Mucosa of stomach (tissue), 1 donor: ENCODE measurements around the gene DDX25.

ENCODE experiments used
- H3K27me3 ChIP-seq: one replicate; pipeline ENCODE4 v1.7.0; 2013; ENCODE audit warnings: mild to moderate bottlenecking, low read length; ENCODE audit not compliant: control insufficient read depth, insufficient read depth
- H3K36me3 ChIP-seq: one replicate; pipeline ENCODE4 v1.7.0; 2013; ENCODE audit warnings: low read length; ENCODE audit not compliant: control insufficient read depth, insufficient read depth
- H3K4me1 ChIP-seq: one replicate; pipeline ENCODE4 v1.7.0; 2013; ENCODE audit warnings: mild to moderate bottlenecking, low read length; ENCODE audit not compliant: control insufficient read depth, insufficient read depth
- H3K4me3 ChIP-seq: one replicate; pipeline ENCODE4 v1.7.0; 2013; ENCODE audit warnings: low read length
- H3K9ac ChIP-seq: one replicate; pipeline ENCODE4 v1.7.0; 2013; ENCODE audit warnings: mild to moderate bottlenecking, low read length, moderate library complexity
- H3K9me3 ChIP-seq: one replicate; pipeline ENCODE4 v1.7.0; 2013; ENCODE audit warnings: mild to moderate bottlenecking, low read length, moderate library complexity; ENCODE audit not compliant: control insufficient read depth
- donor health status: Pancreatic carcinoma.

Gene DDX25

GRCh38 chr11:125930076-125930450 is 25.8 kb downstream of the DDX25 start:
- no peaks in the 10 kb centered on the region for H3K36me3 ChIP-seq
- no peak overlapping the region for H3K9ac ChIP-seq
- no peak overlapping the region for H3K4me3 ChIP-seq
- peaks cover 24% of the 10 kb centered on the region for H3K27me3 ChIP-seq
- H3K4me1 ChIP-seq: no peaks in the 10 kb centered on the region
- H3K9me3 ChIP-seq: no peaks in the 10 kb centered on the region

- Histone ChIP-seq H3K9ac (no peak overlapping the region), H3K36me3 (no peaks in the 10 kb centered on the region), H3K9me3 (no peaks in the 10 kb centered on the region), H3K27me3 (peaks cover 19% of the 10 kb centered on the region), H3K4me3 (no peak overlapping the region), H3K4me1 (no peaks in the 10 kb centered on the region)
Observed at GRCh38 chr11:125931116-125931515, 26.8 kb downstream of the DDX25 start.

GRCh38 chr11:125931668-125932067 is 27.4 kb downstream of the DDX25 start:
- no peaks in the 10 kb centered on the region for H3K36me3 ChIP-seq
- H3K4me1 ChIP-seq: no peaks in the 10 kb centered on the region
- peaks cover 14% of the 10 kb centered on the region for H3K27me3 ChIP-seq
- no peak overlapping the region for H3K4me3 ChIP-seq
- no peaks in the 10 kb centered on the region for H3K9me3 ChIP-seq
- H3K9ac ChIP-seq: no peak overlapping the region

- Histone ChIP-seq H3K9me3 (no peaks in the 10 kb centered on the region), H3K9ac (no peak overlapping the region), H3K27me3 (peaks cover 12% of the 10 kb centered on the region), H3K4me1 (no peaks in the 10 kb centered on the region), H3K36me3 (no peaks in the 10 kb centered on the region), H3K4me3 (no peak overlapping the region)
Observed at GRCh38 chr11:125932301-125932700, 28.0 kb downstream of the DDX25 start.

- Histone ChIP-seq H3K27me3 (peaks cover 12% of the 10 kb centered on the region), H3K4me3 (no peak overlapping the region), H3K9ac (no peak overlapping the region), H3K9me3 (no peaks in the 10 kb centered on the region), H3K4me1 (no peaks in the 10 kb centered on the region), H3K36me3 (no peaks in the 10 kb centered on the region)
Observed at GRCh38 chr11:125933030-125933813, 28.9 kb downstream of the DDX25 start.

GRCh38 chr11:125934473-125934872 is 30.2 kb downstream of the DDX25 start:
- H3K36me3 ChIP-seq: no peaks in the 10 kb centered on the region
- H3K27me3 ChIP-seq: peaks cover 12% of the 10 kb centered on the region
- H3K4me1 ChIP-seq: no peaks in the 10 kb centered on the region

GRCh38 chr11:125935056-125935455 is 30.7 kb downstream of the DDX25 start:
- Histone ChIP-seq H3K9me3 (no peaks in the 10 kb centered on the region), H3K4me1 (no peaks in the 10 kb centered on the region), H3K36me3 (no peaks in the 10 kb centered on the region), H3K9ac (no peak overlapping the region), H3K27me3 (peaks cover 7% of the 10 kb centered on the region), H3K4me3 (no peak overlapping the region)

More at GRCh38 chr11:125934473-125934872, 30.2 kb downstream of the DDX25 start:
- Histone ChIP-seq H3K9ac (no peak overlapping the region), H3K4me3 (no peak overlapping the region), H3K9me3 (no peaks in the 10 kb centered on the region)

GRCh38 chr11:125935618-125936199 is 31.4 kb downstream of the DDX25 start:
- Histone ChIP-seq H3K9ac (no peak overlapping the region), H3K4me3 (no peak overlapping the region), H3K36me3 (no peaks in the 10 kb centered on the region), H3K9me3 (no peaks in the 10 kb centered on the region), H3K27me3 (peaks cover 4% of the 10 kb centered on the region), H3K4me1 (no peaks in the 10 kb centered on the region)

GRCh38 chr11:125938418-125938817 is 34.1 kb downstream of the DDX25 start:
- Histone ChIP-seq H3K27me3 (peaks cover 3% of the 10 kb centered on the region), H3K9ac (no peak overlapping the region), H3K36me3 (no peaks in the 10 kb centered on the region), H3K4me3 (no peak overlapping the region), H3K4me1 (peaks cover 7% of the 10 kb centered on the region), H3K9me3 (no peaks in the 10 kb centered on the region)

- H3K4me1 ChIP-seq: peaks cover 7% of the 10 kb centered on the region
Observed at GRCh38 chr11:125939081-125939521, 34.8 kb downstream of the DDX25 start.

GRCh38 chr11:125940145-125940544 is 35.8 kb downstream of the DDX25 start:
- Histone ChIP-seq H3K4me1 (peaks cover 7% of the 10 kb centered on the region), H3K27me3 (peaks cover 8% of the 10 kb centered on the region), H3K9me3 (no peaks in the 10 kb centered on the region), H3K36me3 (no peaks in the 10 kb centered on the region), H3K4me3 (no peak overlapping the region), H3K9ac (no peak overlapping the region)

More at GRCh38 chr11:125939081-125939521, 34.8 kb downstream of the DDX25 start:
- Histone ChIP-seq H3K9me3 (no peaks in the 10 kb centered on the region), H3K27me3 (peaks cover 3% of the 10 kb centered on the region), H3K9ac (no peak overlapping the region), H3K4me3 (no peak overlapping the region), H3K36me3 (no peaks in the 10 kb centered on the region)

- H3K36me3 ChIP-seq: no peaks in the 10 kb centered on the region
- H3K27me3 ChIP-seq: peaks cover 8% of the 10 kb centered on the region
- H3K9me3 ChIP-seq: no peaks in the 10 kb centered on the region
- H3K4me1 ChIP-seq: peaks cover 15% of the 10 kb centered on the region
- H3K4me3 ChIP-seq: no peak overlapping the region
- H3K9ac ChIP-seq: no peak overlapping the region
Observed at GRCh38 chr11:125941267-125941618, 36.9 kb downstream of the DDX25 start.
